GM13977 (cell line): ENCODE results near the gene CLDN6.

Experiments
- DNase-seq: peaks from one replicate; pipeline ENCODE4 v3.0.0; 2012; ENCODE audit warnings: low spot score
- CTCF ChIP-seq: IDR thresholded peaks from 2 replicates; pipeline ENCODE4 v1.5.1; 2012; ENCODE audit warnings: mild to moderate bottlenecking, control low read depth; ENCODE audit not compliant: insufficient read depth; ENCODE audit errors: extremely low read depth, missing control alignments
- in situ Hi-C: fragments of 300-500 bp; cut with MboI; formaldehyde crosslinking; loops from one replicate; pipeline ENCODE4 v1.12.0; 2022; ENCODE audit warnings: low sequenced_read_pairs, low pct_unique_long_range_greater_than_20kb, mixed read lengths, inconsistent platforms; ENCODE audit not compliant: unreplicated experiment

Gene CLDN6

GRCh38 chr16:2975161-2975795 is 42.7 kb downstream of the CLDN6 start:
- DNase-seq = no peak
- in situ Hi-C loops = no loop called here
- no peak for TF ChIP-seq CTCF

- in situ Hi-C loops = no loop called here
- no peak for DNase-seq
- no peak for TF ChIP-seq CTCF
Observed at GRCh38 chr16:2974319-2975056, 43.5 kb downstream of the CLDN6 start.

GRCh38 chr16:2973605-2974318 is 44.2 kb downstream of the CLDN6 start:
- no peak for TF ChIP-seq CTCF
- in situ Hi-C loops = no loop called here
- DNase-seq = no peak

- in situ Hi-C loops = no loop called here
- DNase-seq = no peak
- TF ChIP-seq CTCF = no peak
Observed at GRCh38 chr16:2973093-2973492, 44.9 kb downstream of the CLDN6 start.

- no peak for TF ChIP-seq CTCF
- in situ Hi-C loops = no loop called here
- DNase-seq = no peak
Observed at GRCh38 chr16:2971985-2972784, 45.8 kb downstream of the CLDN6 start.
